ENCODE results near the gene ZNF766.
"Not testable (repeated sequence)": the region's sequence is repeated elsewhere in the genome, so short reads cannot be mapped to it uniquely, and the experiment has no call there.

Gene ZNF766

DNA sequence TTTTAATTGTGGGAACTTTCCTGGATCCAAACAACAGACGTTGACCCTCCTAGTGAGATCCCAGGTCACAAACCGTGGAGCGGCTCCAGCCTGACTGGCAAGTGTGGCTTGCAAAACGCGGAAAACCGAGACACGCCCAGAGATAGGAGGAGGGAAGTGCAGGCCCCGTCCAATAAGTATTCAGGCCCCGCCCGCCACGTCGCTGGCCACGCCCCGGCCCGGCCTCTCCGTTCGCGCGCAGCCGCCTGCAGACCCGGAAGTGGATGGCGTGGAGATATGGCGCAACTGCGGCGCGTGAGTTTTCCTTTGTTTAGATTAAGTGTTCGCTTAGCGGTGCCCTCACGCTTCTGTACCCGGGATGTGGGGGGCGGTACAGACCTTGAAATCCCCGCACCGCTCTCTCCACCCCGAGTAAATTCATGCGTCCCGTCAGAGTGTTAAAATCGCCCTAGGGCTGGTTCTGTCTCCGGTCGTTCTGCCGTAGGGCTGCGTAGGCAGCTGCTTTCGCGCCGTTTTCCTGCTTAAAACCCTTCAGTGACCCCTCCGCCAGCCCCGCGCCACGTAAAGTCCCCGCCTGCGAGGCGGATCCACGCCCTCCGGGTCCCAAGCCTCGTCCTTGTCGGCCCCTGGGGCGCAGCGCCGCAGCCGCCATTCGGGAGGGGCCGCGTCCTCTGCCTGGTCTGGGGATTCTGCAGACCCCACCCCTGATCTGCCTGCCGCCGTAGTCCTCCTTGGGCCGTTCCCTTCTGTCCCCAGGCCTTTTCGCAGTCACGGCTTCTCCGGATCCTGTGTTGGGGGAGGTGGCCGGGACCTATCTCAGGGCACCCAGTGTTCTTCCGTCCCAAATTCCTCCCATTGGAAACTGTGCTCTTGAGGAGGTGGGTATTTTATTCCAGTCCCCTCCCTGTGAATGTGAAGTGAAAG lies at the start of gene ZNF766:
TSS of gene ZNF766 (plus strand) at position 250 of the 924 bp plus-strand sequence. CDS start at position 277, 27 bp downstream.
- peak; percentile 97 for DNase-seq (ENCODE audit: low spot score)

DNA sequence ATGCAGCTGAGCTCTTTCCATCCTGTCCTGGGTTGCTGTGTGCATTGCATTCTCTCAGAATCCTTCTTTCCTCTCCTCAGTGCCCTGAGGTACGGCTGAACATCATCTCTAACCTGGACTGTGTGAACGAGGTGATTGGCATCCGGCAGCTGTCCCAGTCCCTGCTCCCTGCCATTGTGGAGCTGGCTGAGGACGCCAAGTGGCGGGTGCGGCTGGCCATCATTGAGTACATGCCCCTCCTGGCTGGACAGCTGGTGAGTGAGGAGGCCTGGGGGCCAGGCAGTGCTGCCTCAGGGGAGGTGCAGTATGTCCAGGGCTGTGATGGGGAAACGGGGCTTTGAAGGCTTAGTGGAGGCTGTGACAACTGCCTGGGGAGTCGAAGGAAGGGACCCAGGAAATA lies 49.8 kb upstream of the ZNF766 start:
- no peak for DNase-seq (ENCODE audit: low spot score)

DNA sequence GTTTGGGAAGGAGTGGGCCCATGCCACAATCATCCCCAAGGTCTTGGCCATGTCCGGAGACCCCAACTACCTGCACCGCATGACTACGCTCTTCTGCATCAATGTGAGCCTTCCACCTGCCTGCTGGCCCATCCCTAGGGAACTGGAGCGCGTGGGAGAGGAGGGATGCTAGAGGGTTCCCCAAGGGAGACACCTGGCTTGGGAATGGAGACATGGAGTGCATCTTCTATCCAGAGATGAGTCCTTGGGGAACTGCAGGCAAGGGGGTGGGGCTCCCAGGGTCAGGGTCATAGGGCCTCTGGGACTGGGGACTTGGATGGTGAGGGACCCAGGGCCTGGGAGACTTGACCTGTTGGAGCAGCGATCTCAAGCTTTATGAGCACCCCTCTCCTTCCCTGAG lies 48.4 kb upstream of the ZNF766 start:
- no peak for DNase-seq (ENCODE audit: low spot score)

DNA sequence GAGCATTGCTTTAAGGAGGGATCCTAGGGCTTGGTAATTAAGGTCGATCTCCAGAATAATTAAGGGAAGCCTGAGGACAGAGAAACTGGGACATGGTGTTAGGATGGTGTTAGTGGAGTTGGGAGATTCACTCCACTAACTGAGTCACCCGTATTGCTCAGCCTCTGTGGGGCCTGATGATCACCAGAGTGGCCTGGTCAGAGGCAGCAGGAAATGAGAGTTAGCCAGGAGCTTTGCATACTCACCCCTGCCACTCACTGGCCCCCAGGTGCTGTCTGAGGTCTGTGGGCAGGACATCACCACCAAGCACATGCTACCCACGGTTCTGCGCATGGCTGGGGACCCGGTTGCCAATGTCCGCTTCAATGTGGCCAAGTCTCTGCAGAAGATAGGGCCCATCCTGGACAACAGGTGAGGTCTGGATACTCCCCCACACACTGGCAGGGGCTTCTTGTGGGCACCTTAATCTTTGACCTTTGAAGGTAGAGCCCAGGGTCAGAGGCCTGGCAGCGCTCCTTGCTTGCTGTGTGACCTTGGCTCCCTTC lies 47.5 kb upstream of the ZNF766 start:
- no peak for DNase-seq (ENCODE audit: low spot score)

DNA sequence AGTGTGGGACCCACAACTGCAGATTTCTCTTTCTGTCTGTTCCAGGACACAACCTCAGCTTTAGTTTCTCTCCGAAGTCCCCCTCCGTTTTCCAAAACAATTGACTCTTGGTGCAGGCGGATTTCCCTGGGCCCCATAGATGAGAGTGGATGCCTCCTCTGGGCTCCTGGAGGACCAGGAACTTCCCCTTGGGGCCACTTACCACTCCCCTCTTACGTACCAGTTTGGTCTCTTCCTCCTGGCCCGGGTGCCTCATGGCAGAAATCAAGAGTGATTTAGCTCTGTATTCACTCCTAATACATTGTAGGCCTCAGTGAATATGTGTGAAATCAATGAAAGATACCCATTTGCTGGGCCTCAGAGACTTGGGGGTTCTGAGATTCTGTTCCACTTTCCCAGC lies 45.2 kb upstream of the ZNF766 start:
- no peak for DNase-seq (ENCODE audit: low spot score)

DNA sequence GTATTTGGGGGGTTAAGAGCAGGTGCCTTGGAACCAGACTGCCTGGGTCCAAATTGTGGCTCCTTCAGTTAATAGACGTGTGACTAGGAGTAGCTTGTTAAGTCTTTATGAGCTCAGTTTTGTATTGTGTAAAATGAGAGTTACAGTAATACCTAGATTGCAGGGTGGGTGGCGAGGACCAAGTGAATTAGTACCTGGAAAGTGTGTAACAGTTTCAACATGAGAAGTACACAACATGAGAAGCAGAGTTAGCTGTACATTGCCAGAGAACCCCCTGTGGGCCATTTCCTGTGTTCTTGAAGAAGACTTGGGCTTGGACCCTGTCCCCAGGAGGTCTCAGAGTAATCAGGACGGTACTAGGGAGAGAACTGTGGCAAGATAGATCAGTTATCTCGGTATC lies 42.7 kb upstream of the ZNF766 start:
- no peak for DNase-seq (ENCODE audit: low spot score)

DNA sequence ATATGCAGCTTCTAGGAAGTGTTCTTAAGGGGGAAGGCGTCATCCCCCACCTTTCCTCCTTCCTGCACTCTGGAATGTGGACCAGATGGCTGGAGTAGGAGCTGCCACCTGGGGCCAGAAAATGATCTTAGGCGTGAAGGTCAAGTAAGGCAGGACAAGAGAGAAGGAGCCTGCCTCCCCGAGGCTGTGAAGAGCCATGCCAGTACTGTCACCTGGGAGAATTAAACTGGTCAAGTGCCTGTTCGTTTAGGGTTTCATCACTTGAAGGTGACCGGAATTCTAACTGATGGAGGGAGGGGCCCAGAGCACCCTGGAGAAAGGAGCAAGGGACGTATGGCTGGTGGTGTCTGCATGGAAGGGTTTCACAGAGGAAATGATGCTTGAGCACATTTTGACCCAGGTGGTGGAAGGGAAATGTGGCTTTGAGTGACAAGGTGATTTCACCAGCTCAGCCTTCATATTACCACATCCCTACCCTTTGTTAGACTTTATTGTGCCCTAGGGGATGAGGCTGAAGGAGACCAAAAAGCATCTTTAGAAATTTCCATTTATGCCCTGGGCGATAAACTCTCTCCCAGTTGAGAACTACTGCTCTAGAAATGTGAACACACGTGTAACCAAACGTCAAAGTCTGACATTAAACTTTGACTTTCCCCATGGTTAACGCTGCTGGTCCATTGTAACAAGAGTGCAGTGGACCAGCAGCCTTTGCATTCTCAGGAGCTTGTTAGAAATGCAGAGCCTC lies 42.0 kb upstream of the ZNF766 start:
- no peak for DNase-seq (ENCODE audit: low spot score)

DNA sequence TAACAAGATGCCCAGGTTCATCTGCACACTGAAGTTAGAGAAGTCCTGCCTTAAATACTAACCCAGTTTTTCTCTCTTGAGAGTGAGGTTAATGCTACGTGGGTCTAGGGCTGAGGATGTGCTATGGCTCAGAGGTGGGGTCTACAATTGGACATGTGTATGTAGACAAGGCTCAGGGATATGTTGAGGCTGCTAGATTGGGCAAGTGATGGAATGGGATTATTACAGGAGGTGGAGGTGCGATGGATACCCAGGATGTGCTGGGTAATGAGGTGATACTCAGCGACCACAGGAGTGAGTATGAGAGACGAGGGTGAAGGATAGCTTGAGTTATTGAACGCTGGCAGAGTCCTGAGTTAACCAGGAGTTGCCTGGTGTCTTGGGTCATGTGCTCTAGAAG lies 41.4 kb upstream of the ZNF766 start:
- no peak for DNase-seq (ENCODE audit: low spot score)

DNA sequence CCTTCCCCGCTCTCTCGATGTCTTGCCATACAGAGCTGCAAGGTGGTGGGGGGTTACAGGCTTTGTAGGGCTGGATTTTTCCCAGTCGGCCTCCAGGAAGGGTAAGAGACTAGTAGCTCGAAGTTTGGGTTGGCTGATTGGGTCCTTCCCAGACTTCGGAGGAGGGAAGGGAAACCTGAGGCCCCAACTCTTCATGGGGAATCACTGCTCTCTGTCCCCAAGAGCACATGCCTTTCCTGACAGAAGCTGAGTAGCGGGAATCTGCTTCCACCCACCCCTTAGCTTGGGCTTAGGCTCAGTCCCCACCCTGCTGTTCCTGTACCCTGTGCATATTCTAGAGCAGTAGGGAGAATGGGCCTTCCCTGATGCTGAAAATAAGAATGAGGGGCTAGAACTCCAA lies 39.9 kb upstream of the ZNF766 start:
- DNase-seq (ENCODE audit: low spot score), result no peak

DNA sequence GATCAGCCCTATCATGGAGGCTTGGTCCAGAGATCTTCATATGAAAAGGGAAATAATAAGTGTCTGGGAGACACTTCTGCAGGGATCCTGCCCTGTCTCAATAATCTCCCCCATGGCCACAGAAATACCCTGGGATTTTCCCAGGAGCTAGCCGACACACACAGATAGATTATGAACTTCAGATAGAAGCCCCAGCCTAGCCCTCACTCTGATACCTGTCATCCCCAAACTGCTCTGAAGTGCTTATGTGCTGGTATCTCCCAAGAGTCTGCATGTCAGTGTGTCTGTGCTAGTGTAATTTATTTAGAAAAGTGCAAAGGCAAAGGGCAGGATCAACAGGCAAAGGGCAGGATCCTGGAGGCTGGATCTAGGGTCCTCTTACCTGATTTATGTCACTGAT lies 38.7 kb upstream of the ZNF766 start:
- no peak for DNase-seq (ENCODE audit: low spot score)

DNA sequence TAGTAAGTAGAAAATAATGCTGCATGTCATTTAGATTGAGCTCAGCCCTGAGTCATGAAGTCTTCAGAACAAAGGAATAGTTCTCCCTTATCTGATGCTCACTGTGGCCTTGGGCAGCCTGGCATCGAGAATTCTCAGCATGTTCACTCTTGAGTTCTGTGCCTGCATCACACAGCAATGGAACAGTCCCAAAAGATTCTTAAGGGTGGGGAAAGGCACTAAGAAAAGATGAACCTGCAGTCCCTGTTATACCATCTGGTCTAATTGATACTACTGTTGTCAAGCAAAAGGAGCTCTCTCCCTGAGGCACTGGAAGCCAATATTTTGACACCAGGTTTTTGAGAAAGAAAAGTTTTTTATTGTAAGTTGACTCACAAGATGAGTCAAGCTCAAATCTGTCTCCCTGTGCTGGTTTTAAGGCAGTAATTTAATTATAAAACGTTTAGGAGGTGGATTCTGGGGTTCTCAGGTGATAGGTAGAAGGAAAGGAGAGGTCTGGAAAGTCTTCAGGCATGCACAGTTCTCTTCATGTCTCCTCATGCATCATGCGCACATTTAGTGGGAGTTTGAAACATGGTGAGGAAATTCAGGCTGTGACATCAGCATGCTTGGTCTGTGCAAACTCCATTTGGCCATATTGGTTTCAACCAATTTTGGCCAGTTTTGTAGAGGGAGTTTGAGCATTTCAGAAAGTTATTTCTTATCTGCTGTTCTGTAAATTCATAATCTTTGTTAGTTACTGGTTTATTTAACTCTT lies 38.1 kb upstream of the ZNF766 start:
- DNase-seq (ENCODE audit: low spot score), result no peak

DNA sequence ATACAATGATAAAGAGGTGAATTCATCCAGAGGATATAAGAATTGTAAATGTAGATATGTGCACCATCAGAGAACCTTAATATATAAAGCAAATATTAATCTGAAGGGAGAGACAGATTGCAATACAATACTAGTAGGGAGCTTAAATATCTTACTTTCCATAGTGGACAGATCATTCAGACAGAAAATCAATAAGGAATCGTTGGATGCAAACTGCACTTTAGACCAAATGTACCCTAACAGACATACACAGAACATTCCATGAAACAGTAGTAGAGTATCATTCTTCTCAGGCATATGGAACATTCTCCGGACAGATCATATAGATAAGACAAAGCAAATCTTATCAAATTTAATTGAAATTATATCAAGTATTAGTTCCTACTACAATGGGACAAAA lies 35.0 kb upstream of the ZNF766 start:
- DNase-seq (ENCODE audit: low spot score), result no peak

DNA sequence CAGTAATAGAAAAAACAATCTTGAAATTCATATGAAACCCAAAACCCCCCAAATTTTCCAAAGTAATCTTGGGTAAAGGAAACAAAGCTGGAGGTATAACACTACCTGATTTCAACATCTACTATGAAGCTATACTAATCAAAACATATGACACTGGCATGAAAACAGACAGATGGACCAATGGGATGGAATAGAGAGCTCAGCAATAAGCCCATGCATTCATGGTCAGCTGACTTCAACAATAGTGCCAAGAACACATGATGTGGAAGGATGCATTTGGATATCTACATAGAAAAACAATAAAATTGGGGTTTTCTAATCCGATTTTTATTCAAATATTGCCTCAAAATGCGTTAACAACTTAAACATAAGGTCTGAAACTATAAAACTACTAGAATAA lies 32.2 kb upstream of the ZNF766 start:
- DNase-seq (ENCODE audit: low spot score), result no peak

DNA sequence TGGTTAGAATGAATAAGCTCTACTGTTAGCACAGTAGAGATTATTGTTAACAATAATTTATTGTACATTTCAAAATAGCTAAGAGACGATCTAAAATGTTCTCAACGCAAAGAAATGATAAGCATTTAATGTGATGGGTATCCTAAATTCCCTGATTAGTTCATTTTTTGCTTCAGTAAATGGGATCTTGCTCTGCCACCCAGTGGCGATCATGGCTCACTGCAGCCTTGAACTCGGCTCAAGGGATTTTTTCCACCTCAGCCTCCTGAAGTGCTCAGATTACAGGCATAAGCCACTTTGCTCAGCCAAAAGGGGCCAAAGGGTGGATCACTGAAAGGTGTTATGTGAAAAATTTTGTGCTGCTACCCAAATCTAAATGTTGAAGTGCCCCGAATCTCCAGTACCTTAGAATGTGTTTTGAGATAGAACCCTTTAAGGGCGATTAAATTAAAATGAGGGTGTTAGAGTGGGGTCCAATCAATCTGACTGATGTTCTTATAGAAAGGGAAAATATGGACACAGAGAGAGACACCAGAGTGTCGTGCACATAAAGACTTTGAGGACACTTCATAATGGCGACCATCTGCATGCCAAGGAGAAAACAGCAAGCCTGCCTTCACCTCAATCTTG lies 31.5 kb upstream of the ZNF766 start:
- peak; percentile 21 for DNase-seq (ENCODE audit: low spot score)

DNA sequence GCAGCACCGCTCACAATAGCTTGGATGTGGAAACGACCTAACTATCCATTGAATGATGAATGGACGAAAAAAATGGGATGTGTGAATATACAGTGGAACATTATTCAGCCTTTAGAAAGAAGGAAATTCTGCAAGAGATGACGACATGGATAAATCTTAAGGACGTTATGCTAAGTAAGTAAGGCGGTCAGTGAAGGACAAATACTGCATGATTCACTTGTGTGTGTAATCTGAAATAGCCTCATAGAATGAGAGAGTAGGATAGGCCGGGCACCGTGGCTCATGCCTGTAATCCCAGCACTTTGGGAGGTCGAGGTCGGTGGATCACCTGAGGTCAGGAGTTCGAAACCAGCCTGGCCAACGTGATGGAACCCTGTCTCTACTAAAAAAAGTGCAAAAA lies 25.4 kb upstream of the ZNF766 start:
- DNase-seq (ENCODE audit: low spot score), result no peak

DNA sequence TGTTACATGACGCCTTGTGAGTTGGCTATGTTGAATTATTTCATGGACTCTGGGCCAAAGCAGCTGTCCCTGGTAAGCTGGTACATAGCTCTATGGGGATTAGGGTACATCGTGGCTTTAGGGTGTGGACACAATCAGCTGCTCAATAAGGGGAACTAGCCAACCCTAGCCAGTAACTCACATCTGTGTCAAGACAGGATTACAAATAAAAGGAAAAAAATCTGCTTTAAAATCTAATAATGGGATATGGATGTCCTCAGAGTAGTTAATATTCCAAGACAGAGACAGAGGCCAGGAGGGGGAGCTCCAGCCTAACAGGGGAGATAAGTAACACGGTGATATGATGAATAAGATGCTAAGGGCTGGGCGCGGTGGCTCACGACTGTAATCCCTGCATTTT lies 21.1 kb upstream of the ZNF766 start:
- peak; percentile 20 for DNase-seq (ENCODE audit: low spot score)

DNA sequence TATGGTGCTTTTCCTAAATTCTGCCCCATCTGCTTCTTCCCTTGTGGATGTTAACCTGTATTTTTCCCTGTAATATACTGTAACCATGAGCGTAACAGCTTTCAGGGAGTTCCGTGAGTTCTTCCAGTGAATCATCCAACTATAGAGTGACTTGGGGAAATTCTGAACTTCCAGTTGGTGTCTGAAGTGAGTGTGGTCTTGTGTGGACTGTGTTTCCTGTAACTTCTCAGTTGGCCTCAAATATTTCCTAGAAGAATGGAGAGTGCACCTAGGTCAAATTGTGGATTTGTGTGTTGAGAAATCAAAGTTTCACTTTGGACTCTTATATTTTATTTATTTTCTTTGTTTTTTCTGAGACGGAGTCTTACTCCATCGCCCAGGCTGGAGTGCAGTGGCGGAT lies 11.0 kb upstream of the ZNF766 start:
- no peak for DNase-seq (ENCODE audit: low spot score)

DNA sequence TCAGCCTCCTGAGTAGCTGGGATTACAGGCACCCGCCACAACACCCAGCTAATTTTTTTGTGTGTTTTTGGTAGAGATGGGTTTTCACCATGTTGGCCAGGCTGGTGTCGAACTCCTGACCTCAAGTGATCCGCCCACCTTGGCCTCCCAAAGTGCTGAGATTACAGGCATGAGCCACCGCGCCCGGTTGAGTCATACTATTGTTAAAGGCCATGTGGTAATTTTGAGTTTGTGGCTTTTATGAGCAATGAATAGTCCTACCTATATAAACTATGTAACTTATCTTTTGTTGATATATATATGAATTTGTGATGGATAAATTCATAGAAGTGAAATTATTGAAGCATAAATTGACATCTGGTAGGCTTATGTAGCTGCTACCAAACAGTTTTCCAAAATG lies 3.8 kb upstream of the ZNF766 start:
- not testable (repeated sequence) for DNase-seq (ENCODE audit: low spot score)

DNA sequence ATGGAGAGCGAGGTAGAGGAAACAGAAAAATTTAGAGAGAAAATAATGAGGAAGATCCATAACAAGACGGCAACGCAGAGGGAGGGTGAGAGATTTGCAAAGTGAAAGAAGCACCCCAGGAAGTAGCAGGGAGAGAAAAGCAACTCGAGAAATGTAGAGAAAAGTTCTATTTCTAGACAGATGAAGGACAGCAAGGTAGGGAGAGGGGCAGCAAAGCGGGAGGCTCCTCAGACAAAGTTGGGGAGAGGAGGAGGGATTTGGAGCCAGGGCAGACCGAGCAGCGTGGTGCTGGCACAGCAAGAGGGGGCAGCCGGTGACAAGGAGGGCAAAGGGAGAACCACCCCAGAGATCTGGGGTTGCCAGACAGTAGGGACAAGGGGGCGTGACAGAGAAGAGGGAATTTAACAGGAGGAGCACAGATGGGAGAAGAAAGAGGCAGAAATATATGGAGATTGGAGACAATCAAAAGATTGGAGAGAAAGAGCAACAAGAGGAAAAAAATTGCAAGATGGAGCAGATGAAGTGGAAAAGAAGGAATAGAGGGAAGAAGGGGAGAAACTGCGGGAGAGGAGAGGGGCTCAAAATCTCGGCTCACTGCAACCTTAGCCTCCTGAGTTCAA lies 989 bp downstream of the ZNF766 start:
- DNase-seq (ENCODE audit: low spot score), result peak; percentile 19

DNA sequence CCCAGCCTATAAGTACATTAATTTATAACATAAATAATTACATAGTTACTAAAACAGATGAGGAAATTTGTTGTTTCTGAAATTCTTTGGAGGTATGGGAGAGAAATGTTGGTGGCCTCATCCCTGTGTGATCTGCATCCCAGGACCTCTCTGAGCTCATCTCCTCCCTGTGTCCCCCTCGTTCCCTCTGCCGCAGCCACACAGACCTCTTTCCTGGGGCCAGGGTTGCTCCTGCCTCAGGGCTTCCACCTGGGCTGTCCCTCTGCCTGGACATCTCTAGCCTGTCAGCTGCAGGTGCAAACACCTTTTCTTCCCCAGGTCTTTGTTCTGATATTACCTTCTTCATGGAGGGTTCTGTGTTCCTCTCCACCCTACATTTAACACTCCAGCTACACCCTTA lies 3.9 kb downstream of the ZNF766 start:
- no peak for DNase-seq (ENCODE audit: low spot score)

DNA sequence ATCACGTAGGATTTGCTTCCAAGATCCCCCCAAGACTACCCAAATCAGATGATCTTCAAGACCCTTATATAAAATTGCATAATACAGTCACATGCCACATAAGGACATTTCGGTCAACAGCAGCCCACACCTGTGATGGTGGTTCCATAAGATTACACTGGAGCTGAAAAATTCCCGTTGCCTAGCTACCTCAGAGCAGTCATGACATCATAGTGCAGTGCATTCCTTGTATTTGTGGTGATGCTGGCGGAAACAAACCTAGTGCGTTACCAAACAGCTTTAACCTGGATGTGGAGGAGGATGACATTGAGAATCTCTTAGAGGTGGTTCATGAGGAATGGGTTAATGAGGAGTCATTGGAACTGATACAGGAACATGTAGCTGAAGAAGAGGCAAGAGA lies 4.8 kb downstream of the ZNF766 start:
- DNase-seq (ENCODE audit: low spot score), result no peak
